ENCODE data around the gene SNAP47. TPM values are rescaled to one million over a fixed set of nuclear protein-coding genes. Genes with fewer than 3 reads are reported as not detected.

Gene SNAP47
- total and polyA plus RNA-seq, 9 of the 15 experiments (the other 6 are each of a cell fraction or from before 2014, with no cell fraction given): 2.5 to 41.3 (median 32.6) TPM

GRCh38 chr1:227745568-227746265 lies 10.5 kb downstream of the SNAP47 start:
- peaks cover 71% of the 10 kb centered on the region for H3K79me2 ChIP-seq (ENCODE audit: control insufficient read depth, insufficient read depth, low read length)
- ChIA-PET POLR2A (no interaction called here), CTCF (ENCODE audit: low intra/inter-chr PET ratio) (no interaction called here)
- peaks cover 20% of the 10 kb centered on the region for H4K20me1 ChIP-seq (replicated peaks; ENCODE audit: control insufficient read depth, insufficient read depth, low read length)
- ATAC-seq (no peak), FAIRE-seq (no peak), DNase-seq (ENCODE audit: extremely low read depth in 1 of 4, low spot score in 3 of 4) (no peak)
- no peak overlapping the region for H3K4me2 ChIP-seq (ENCODE audit: insufficient read depth, low read length)
- in situ Hi-C loops (cut with MboI) (no loop called here), intact Hi-C loops (cut with micrococcal nuclease) (no loop called here)
- peaks cover 30% of the 10 kb centered on the region for H3K36me3 ChIP-seq (ENCODE audit: control insufficient read depth, insufficient read depth, low read length)
- no peak overlapping the region for H3K27ac ChIP-seq (ENCODE audit: extremely low read depth, low read depth, low read length)
- no peak for TF ChIP-seq ATF1 (CRISPR knock-in tag; IDR thresholded peaks at IDR 0.05)
- TF ChIP-seq ATF1 (tag; IDR thresholded peaks at IDR 0.05): no peak
- TF ChIP-seq, protein P1, sequence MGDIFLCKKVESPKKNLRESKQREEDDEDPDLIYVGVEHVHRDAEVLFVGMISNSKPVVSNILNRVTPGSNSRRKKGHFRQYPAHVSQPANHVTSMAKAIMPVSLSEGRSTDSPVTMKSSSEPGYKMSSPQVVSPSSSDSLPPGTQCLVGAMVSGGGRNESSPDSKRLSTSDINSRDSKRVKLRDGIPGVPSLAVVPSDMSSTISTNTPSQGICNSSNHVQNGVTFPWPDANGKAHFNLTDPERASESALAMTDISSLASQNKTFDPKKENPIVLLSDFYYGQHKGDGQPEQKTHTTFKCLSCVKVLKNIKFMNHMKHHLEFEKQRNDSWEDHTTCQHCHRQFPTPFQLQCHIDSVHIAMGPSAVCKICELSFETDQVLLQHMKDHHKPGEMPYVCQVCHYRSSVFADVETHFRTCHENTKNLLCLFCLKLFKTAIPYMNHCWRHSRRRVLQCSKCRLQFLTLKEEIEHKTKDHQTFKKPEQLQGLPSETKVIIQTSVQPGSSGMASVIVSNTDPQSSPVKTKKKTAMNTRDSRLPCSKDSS (IDR thresholded peaks at IDR 0.05; ENCODE audit: low read depth, partially characterized antibody): no peak
- TF ChIP-seq EWSR1 (IDR thresholded peaks at IDR 0.05; ENCODE audit: borderline replicate concordance, low read depth, partially characterized antibody): no peak
- TF ChIP-seq ZNF444 (CRISPR knock-in tag; IDR thresholded peaks at IDR 0.05): no peak
- no peak for TF ChIP-seq KAT2B (IDR thresholded peaks at IDR 0.05; ENCODE audit: low read depth, low read length)
- no peak for TF ChIP-seq CEBPB (tag; IDR thresholded peaks at IDR 0.05)
- TF ChIP-seq KAT7 (CRISPR knock-in tag; IDR thresholded peaks at IDR 0.05; ENCODE audit: borderline replicate concordance): no peak
- no peak for TF ChIP-seq KDM2B (CRISPR knock-in tag; IDR thresholded peaks at IDR 0.05)
- no peak for TF ChIP-seq FOXK1 (CRISPR knock-in tag; IDR thresholded peaks at IDR 0.05; ENCODE audit: borderline replicate concordance)
- TF ChIP-seq, protein P2, sequence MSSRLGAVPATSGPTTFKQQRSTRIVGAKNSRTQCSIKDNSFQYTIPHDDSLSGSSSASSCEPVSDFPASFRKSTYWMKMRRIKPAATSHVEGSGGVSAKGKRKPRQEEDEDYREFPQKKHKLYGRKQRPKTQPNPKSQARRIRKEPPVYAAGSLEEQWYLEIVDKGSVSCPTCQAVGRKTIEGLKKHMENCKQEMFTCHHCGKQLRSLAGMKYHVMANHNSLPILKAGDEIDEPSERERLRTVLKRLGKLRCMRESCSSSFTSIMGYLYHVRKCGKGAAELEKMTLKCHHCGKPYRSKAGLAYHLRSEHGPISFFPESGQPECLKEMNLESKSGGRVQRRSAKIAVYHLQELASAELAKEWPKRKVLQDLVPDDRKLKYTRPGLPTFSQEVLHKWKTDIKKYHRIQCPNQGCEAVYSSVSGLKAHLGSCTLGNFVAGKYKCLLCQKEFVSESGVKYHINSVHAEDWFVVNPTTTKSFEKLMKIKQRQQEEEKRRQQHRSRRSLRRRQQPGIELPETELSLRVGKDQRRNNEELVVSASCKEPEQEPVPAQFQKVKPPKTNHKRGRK (tag; IDR thresholded peaks at IDR 0.05): no peak
- no peak for TF ChIP-seq ZNF717 (CRISPR knock-in tag; IDR thresholded peaks at IDR 0.05)
- no peak for TF ChIP-seq SP2 (IDR thresholded peaks at IDR 0.05; ENCODE audit: extremely low read depth, low read depth, low read length, poor library complexity, severe bottlenecking)
- WGBS (ENCODE audit: insufficient coverage, low coverage, missing lambda C conversion rate): 91% methylated on average over 12 of the region's 12 CpGs
- no peaks in the 10 kb centered on the region for H3K9me3 ChIP-seq (replicated peaks; ENCODE audit: control insufficient read depth, insufficient read depth, low read depth, low read length)
- no peak overlapping the region for H3K4me3 ChIP-seq
- peaks cover 25% of the 10 kb centered on the region for H3K9me1 ChIP-seq (ENCODE audit: control insufficient read depth, insufficient read depth, low read length)
- H2AFZ ChIP-seq (ENCODE audit: low read depth, low read length): no peak overlapping the region
- H3K4me1 ChIP-seq (replicated peaks in 1 of 2; ENCODE audit: control insufficient read depth in 2 of 2, insufficient read depth in 2 of 2, low read length in 2 of 2): peaks cover 26 to 41% of the 10 kb centered on the region in 2 experiments
- H3K27me3 ChIP-seq (ENCODE audit: control insufficient read depth in 2 of 2, insufficient read depth in 2 of 2, low read length in 2 of 2): no peaks in the 10 kb centered on the region
- no TSS peak for BruUV-seq (replicated peaks)
- no peak overlapping the region for H3K9ac ChIP-seq (ENCODE audit: insufficient read depth in 1 of 2, low read depth in 2 of 2, low read length in 2 of 2)
